Nasal cavity respiratory epithelium epithelial cell of viscerocranial mucosa (primary cell): ENCODE data around the gene NPY4R2. TPM values are rescaled to one million over a fixed set of nuclear protein-coding genes. Genes with fewer than 3 reads are reported as not detected.

Experiments used
- total RNA-seq: library from RNA; depleted of rRNA; stranded (reverse); fragments of >200 nt; gene quantifications from 2 replicates; pipeline ENCODE4 v1.2.3, GENCODE V29; 2014

The NPY4R2 gene
- total RNA-seq, result not detected in 2 replicates

GRCh38 chr10:47918475-47918874, at the start of gene NPY4R2:
Gene NPY4R2 (plus strand): TSS chr10:47918662. CDS start chr10:47921988, 3,326 bp downstream.

Other genes starting within 250 kb of the NPY4R2 start
- gene SYT15B, start 155.1 kb upstream of the NPY4R2 start, total RNA-seq, result not detected in 2 replicates
- gene FAM25C, start 81.1 kb downstream of the NPY4R2 start, total RNA-seq, result 13.7 TPM in 1 of 2 replicates, not detected in the other